Naive thymus-derived CD8-positive, alpha-beta T cell (primary cell): ENCODE results near the gene TBC1D2B. TPM values are rescaled to one million over a fixed set of nuclear protein-coding genes. Genes with fewer than 3 reads are reported as not detected.
A peak's percentile ranks its signal among the peaks of the same experiment; 100 is the strongest.
"Not testable (repeated sequence)": the region's sequence is repeated elsewhere in the genome, so short reads cannot be mapped to it uniquely, and the experiment has no call there.

Source experiments
- ATAC-seq, 2 donors: fragments of 150-1000 bp; cut with Tn5 transposase in 1 of 2; sonication (Bioruptor Pico), chemical (Tn5 transposase) in 1 of 2; 1 replicate in 1 of 2; 2 replicates in 1 of 2; pipeline ENCODE4 v1.10.0; 2021; ENCODE audit warnings: mild to moderate bottlenecking in 2 of 2, moderate library complexity in 2 of 2
- POLR2A ChIA-PET: fragments of 350-600 bp; sonication (Branson Sonifier 250); formaldehyde crosslinking; loops from one replicate; lab custom pipeline; 2021; ENCODE audit warnings: antibody characterized with exemption; lab: Charles Lee
- DNase-seq, 10 donors: peaks; one replicate each; pipeline versions ENCODE4 v3.0.0 to v3.0.0-alpha.2; 2020 to 2022
- H3K27ac Mint-ChIP-seq, 10 donors: one replicate each; pipeline ENCODE4 v1.8.0; 2020 to 2022; ENCODE audit warnings: mild to moderate bottlenecking in 10 of 10, mixed read lengths in 10 of 10, moderate library complexity in 4 of 10, inconsistent platforms in 1 of 10
- H3K27me3 Mint-ChIP-seq, 5 donors: one replicate each; pipeline ENCODE4 v1.8.0; 2021 to 2022; ENCODE audit warnings: mixed read lengths in 5 of 5
- H3K36me3 Mint-ChIP-seq, 3 donors: one replicate each; pipeline ENCODE4 v1.8.0; 2020 to 2022; ENCODE audit warnings: mixed read lengths in 3 of 3, mild to moderate bottlenecking in 2 of 3, inconsistent platforms in 1 of 3
- H3K4me1 Mint-ChIP-seq, 4 donors: one replicate each; pipeline ENCODE4 v1.8.0; 2021 to 2022; ENCODE audit warnings: mixed read lengths in 4 of 4
- H3K4me3 Mint-ChIP-seq, 10 donors: one replicate each; pipeline ENCODE4 v1.8.0; 2020 to 2022; ENCODE audit warnings: mild to moderate bottlenecking in 10 of 10, mixed read lengths in 10 of 10, moderate library complexity in 6 of 10, inconsistent platforms in 1 of 10
- H3K9me3 Mint-ChIP-seq, 9 donors: one replicate each; pipeline ENCODE4 v1.8.0; 2020 to 2022; ENCODE audit warnings: mixed read lengths in 9 of 9, mild to moderate bottlenecking in 3 of 9, inconsistent platforms in 1 of 9, moderate library complexity in 1 of 9
- polyA plus RNA-seq, 3 donors: library from polyadenylated mRNA; unstranded; fragments of 300-500 nt; fragmentation: Illumina TruSeq; gene quantifications; one replicate each; pipeline ENCODE4 v1.2.3, GENCODE V29; 2021
- total RNA-seq, 8 experiments: library from RNA in 2 of 8; stranded (reverse) in 2 of 8; gene quantifications; one replicate each; pipeline ENCODE4 v1.2.3 and lab custom pipeline; 2021 to 2026

The TBC1D2B gene
- total and polyA plus RNA-seq, 5 experiments from 2014 or later = 8.1 to 82.1 (median 14.0) TPM

GRCh38 chr15:77978759-77979145, 98.8 kb downstream of the TBC1D2B start:
- H3K4me1 Mint-ChIP-seq, POLR2A ChIA-PET, H3K4me3 Mint-ChIP-seq, H3K9me3 Mint-ChIP-seq, H3K27me3 Mint-ChIP-seq, DNase-seq, ATAC-seq, H3K27ac Mint-ChIP-seq, H3K36me3 Mint-ChIP-seq: not testable (repeated sequence)

GRCh38 chr15:77977903-77978758, 99.4 kb downstream of the TBC1D2B start:
- H3K27ac Mint-ChIP-seq, DNase-seq, ATAC-seq, H3K4me3 Mint-ChIP-seq, H3K9me3 Mint-ChIP-seq, POLR2A ChIA-PET, H3K36me3 Mint-ChIP-seq, H3K4me1 Mint-ChIP-seq, H3K27me3 Mint-ChIP-seq: not testable (repeated sequence)

GRCh38 chr15:77976760-77977525, 100.6 kb downstream of the TBC1D2B start:
- H3K4me3 Mint-ChIP-seq, H3K36me3 Mint-ChIP-seq, H3K27ac Mint-ChIP-seq, H3K9me3 Mint-ChIP-seq, POLR2A ChIA-PET, DNase-seq, H3K4me1 Mint-ChIP-seq, H3K27me3 Mint-ChIP-seq, ATAC-seq: not testable (repeated sequence)

DNA sequence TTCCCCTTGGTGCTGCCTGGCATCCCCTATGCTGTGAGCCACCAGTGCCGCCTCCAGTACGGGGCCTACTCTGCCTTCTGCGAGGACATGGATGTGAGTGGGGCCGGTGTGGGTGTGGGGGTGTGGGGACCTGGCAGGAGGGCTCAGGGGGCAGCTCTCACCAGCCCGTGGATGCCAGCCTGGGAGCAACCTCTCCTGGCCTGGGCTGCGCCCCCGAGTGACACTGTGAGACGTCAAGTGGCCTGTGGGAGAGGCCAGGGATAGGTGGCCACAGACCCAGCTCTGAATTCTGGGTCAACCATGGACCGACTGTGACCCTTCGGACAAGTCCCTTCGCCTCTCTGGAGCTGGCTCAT, 101.4 kb downstream of the TBC1D2B start:
- POLR2A ChIA-PET, H3K9me3 Mint-ChIP-seq, H3K4me3 Mint-ChIP-seq, ATAC-seq, H3K27me3 Mint-ChIP-seq, H3K27ac Mint-ChIP-seq, H3K36me3 Mint-ChIP-seq, DNase-seq, H3K4me1 Mint-ChIP-seq: not testable (repeated sequence)

DNA sequence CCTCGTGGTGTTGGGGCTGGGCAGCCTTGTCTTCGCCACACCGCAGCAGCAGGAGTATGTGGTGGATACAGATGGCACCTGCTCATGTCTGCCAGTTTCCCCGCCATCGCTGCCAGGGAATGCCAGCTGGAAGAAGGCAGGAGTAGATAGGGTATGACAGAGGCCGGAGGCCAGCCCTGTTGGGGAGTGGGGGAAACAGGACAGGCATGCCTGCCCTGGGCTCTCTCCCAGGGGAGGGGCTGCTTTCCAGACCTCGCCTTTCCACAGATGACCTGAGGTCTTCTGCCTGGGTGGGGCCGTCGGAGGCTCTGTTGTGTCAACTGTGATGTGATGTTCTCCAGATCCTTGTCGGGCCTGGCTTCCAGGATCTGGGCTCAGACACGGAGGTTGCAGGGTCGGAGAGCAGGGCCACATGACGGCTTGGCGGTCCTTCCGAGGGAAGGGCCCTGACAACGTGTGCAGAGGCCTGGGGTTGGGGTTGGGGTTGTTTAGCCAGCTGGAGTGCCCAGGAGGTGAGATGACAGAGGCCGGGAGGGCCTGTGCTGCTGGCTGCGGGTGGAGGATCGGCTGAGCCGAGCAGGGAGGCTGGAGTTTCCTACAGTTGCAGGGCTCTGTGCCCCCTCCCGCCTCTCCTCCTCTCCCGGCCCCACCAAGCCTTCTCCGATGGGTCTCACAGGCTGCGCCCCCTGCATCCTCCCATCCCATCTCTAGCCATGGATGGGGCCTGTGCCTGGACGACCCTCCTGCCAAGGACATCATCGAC, 102.0 kb downstream of the TBC1D2B start:
- no peaks in the 10 kb centered on the region for H3K4me1 Mint-ChIP-seq
- no peaks in the 10 kb centered on the region for H3K9me3 Mint-ChIP-seq
- no peak for ATAC-seq
- POLR2A ChIA-PET = no interaction called here
- DNase-seq = no peak
- no peaks in the 10 kb centered on the region for H3K36me3 Mint-ChIP-seq
- H3K27me3 Mint-ChIP-seq = no peaks in the 10 kb centered on the region
- no peak overlapping the region for H3K27ac Mint-ChIP-seq
- H3K4me3 Mint-ChIP-seq = no peak overlapping the region

DNA sequence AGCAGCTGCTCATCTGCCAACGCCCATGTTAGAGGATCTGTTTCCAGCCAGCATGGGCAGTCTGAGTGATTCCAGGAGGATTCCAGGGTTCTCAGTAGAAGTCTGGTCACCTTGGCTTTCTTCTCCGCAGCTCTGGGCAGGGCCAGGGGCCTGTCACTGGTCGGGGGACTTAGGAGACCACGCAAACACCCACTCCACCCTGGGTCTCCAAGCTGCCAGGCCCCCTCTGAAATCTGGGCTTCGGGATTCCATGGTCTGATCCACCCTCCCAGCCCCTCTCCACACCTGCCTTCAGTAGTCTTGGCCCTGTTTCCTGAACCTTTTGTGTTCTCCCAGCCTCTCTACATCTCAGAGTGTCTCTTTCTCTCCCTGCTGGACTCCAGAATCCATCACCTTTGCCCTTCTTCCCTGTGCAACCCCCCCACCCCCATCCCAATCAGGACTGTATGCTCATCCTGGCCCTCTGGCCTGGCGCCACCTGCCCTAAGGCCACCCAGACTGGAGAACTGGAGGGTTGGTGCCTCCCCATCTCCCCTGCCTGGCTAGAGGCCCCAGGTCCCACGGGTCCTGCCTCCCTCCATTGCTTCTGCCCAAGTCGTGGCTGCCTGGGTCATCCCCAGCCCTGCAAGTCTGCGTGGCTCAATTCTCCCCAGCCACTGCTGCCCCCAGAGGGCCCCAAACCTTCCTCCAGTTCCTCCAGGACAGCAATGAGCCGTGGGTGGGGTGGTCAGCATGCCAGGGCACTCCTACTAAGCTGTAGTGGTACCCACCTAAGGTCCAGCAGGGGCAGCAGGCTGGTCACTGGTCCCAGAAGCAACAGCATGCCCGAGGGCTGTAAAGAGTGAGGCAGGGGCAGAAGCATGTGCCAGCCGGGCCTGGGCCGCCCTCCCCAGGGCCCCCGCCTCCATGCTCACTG, 102.8 kb downstream of the TBC1D2B start:
- no peaks in the 10 kb centered on the region for H3K9me3 Mint-ChIP-seq
- H3K36me3 Mint-ChIP-seq = no peaks in the 10 kb centered on the region
- DNase-seq (peak in 1 of 10 donors; percentile 53), ATAC-seq (no peak)
- H3K4me1 Mint-ChIP-seq = no peaks in the 10 kb centered on the region
- no peak overlapping the region for H3K27ac Mint-ChIP-seq
- H3K27me3 Mint-ChIP-seq = no peaks in the 10 kb centered on the region
- POLR2A ChIA-PET = no interaction called here
- H3K4me3 Mint-ChIP-seq = no peak overlapping the region

GRCh38 chr15:77974098-77974414, 103.5 kb downstream of the TBC1D2B start:
- Mint-ChIP-seq H3K27me3 (no peaks in the 10 kb centered on the region), H3K9me3 (peaks cover 0 to 4% (median 0%) of the 10 kb centered on the region in 9 donors), H3K36me3 (no peaks in the 10 kb centered on the region), H3K4me3 (no peak overlapping the region), H3K27ac (no peak overlapping the region), H3K4me1 (no peaks in the 10 kb centered on the region)
- POLR2A ChIA-PET = no interaction called here
- ATAC-seq (no peak), DNase-seq (no peak)

DNA sequence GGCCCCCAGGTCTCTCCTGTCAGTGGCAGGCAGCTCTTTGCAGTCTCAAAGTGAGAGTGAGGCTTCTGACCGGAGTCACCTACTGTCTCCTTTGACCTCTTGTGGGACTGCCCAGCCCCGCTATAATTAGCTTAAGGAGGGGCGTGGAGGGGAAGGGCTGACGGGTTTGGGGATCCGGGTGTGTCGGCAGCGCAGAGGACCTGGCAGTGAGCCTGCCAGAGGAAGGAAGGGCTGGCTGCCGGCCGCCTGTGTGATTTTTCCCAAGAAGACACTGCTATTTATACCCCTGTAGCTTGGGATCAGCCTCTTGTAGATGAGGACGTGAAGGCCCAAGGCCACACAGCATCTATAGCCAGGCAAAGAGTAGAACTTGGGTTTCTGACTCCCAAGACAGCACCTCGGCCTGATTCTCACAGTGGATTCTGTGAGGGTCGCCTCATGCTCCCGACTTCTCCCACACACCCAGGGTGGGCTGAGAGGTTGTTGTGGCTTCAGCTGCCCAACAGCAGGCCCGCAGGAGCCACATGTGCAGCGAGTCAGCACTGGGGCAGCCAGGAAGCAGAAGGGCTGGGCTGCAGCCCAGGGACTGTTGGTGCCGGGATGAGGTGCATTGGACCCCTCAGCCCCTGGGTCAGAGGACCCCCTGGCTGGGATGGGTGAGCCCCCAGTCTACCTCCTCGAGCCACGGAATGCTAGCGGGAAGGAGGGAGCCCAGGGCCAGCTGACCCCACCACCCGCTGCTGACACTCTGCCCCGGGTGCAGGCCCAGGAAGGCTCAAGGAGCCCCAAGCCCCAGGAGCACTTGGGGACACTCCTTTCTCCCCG, 104.0 kb downstream of the TBC1D2B start:
- not testable (repeated sequence) for H3K27me3 Mint-ChIP-seq, H3K36me3 Mint-ChIP-seq, H3K27ac Mint-ChIP-seq

GRCh38 chr15:77972706-77973105, 104.8 kb downstream of the TBC1D2B start:
- H3K4me3 Mint-ChIP-seq, DNase-seq, H3K4me1 Mint-ChIP-seq, H3K27ac Mint-ChIP-seq, H3K27me3 Mint-ChIP-seq, H3K36me3 Mint-ChIP-seq, POLR2A ChIA-PET, ATAC-seq: not testable (repeated sequence)
- peaks cover 0 to 11% (median 2%) of the 10 kb centered on the region in 9 donors for H3K9me3 Mint-ChIP-seq

More for the DNA sequence above, 104.0 kb downstream of the TBC1D2B start:
- H3K4me1 Mint-ChIP-seq, DNase-seq, POLR2A ChIA-PET, H3K4me3 Mint-ChIP-seq, ATAC-seq: not testable (repeated sequence)
- H3K9me3 Mint-ChIP-seq = peaks cover 0 to 10% (median under 1%) of the 10 kb centered on the region in 9 donors

DNA sequence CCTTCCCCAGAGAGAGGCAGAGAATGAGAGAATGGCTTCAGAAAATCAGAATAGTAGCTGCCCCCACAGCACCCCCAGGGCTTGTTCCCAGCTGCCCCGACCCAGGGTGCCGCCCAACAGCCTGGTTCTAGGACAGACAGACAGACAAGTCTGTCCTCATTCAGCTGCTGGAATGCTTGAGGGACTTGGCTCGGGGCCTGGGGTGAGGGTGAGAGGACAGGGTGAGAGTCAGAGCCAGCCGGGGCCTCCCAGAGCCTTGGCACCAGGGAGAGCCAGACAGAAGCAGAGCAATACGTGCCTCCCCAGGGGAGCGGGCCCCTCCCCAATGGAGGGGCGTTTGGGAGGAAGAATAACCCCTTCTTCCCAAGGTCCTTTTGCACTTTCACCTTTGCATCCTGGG, 105.6 kb downstream of the TBC1D2B start:
- ATAC-seq, H3K4me3 Mint-ChIP-seq, H3K36me3 Mint-ChIP-seq, DNase-seq, H3K4me1 Mint-ChIP-seq, POLR2A ChIA-PET, H3K27me3 Mint-ChIP-seq: not testable (repeated sequence)
- Mint-ChIP-seq H3K27ac (peak overlapping the region in 1 of 10 donors; percentile 39), H3K9me3 (peaks cover 0 to 11% (median 2%) of the 10 kb centered on the region in 9 donors)

DNA sequence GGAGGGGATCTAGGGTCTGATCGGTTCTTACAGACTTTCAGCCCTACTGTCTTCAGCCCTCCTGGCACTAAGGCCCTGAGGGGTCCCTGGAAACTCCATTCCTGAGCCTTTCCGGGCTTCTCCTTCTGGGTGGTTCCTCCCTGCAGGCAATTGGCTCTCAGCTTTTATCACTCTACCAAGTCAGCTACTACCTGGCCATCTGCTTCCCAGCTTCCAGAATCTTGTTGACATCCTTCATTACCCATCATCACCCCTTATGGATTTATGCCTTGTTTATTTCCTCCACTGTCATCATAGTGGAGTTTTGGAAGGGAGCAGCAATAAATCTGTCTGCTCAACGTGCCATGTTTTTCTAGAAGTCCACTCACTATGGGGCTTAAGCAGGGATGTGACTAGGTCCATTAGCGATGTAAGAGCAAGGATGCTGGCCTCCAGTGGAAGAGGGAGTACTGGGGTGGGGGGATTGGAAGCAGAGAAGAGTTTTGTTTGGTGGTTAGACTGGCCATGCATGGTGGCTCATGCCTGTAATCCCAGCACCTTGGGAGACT, 106.6 kb downstream of the TBC1D2B start:
- Mint-ChIP-seq H3K27ac (peak overlapping the region in 1 of 10 donors; percentile 39), H3K9me3 (peaks cover 0 to 11% (median 2%) of the 10 kb centered on the region in 9 donors)
- H3K36me3 Mint-ChIP-seq, DNase-seq, H3K27me3 Mint-ChIP-seq, H3K4me3 Mint-ChIP-seq, ATAC-seq, H3K4me1 Mint-ChIP-seq, POLR2A ChIA-PET: not testable (repeated sequence)
